Measurements from ENCODE around the gene TEX264.

Gene TEX264

DNA sequence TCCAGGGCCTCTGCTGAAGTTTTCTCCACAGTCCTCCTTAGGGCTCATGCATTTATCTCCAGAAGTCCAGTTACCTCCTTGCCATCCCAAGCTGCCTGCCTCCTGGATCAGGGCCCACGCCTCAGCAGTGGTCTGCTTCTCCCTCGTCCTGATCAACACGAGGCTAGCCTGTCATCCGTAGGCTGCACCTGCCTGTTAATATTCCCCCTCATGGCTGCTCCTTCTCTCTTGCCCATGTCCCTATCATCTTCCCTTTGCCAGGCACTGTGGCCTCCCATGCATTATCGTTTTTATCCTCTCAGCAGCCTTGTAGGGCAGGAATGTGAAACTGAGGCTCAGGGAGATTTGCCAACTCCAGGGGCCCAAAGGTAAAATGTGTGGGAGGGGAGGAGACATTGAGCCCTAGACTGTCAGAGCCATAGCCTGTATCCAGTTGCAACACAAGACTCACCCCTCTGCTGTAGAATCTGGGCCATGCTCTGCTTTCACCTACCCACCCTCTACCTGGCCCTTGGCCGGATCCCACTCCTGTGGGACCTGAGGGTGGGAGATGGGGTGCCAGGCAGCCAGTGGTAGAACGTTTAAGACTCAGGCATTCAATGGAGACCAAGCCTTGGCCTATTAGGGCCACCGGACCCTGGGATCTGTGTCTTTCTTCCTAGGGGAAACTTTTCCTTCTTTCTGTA lies 40.4 kb downstream of the TEX264 start:
- H3K27ac ChIP-seq (ENCODE audit: low read length): no peak overlapping the region
- H3K4me3 ChIP-seq (ENCODE audit: low read length): no peak overlapping the region
- H3K27me3 ChIP-seq (ENCODE audit: insufficient read depth, low read length): peaks cover 25% of the 10 kb centered on the region
- no peaks in the 10 kb centered on the region for H3K4me1 ChIP-seq (ENCODE audit: insufficient read depth, low read length)
- no peak overlapping the region for H3K9ac ChIP-seq (ENCODE audit: low read depth, low read length)
- H3K36me3 ChIP-seq (ENCODE audit: insufficient read depth, low read depth, low read length): no peaks in the 10 kb centered on the region
- no peaks in the 10 kb centered on the region for H3K9me3 ChIP-seq (ENCODE audit: insufficient read depth, low read depth, low read length)

- no peaks in the 10 kb centered on the region for H3K4me1 ChIP-seq (ENCODE audit: insufficient read depth, low read length)
- H3K27me3 ChIP-seq (ENCODE audit: insufficient read depth, low read length): peaks cover 24% of the 10 kb centered on the region
- H3K27ac ChIP-seq (ENCODE audit: low read length): no peak overlapping the region
- no peak overlapping the region for H3K4me3 ChIP-seq (ENCODE audit: low read length)
- no peaks in the 10 kb centered on the region for H3K36me3 ChIP-seq (ENCODE audit: insufficient read depth, low read depth, low read length)
- no peaks in the 10 kb centered on the region for H3K9me3 ChIP-seq (ENCODE audit: insufficient read depth, low read depth, low read length)
- no peak overlapping the region for H3K9ac ChIP-seq (ENCODE audit: low read depth, low read length)
Measured at GRCh38 chr3:51712038-51712420, 41.0 kb downstream of the TEX264 start.

DNA sequence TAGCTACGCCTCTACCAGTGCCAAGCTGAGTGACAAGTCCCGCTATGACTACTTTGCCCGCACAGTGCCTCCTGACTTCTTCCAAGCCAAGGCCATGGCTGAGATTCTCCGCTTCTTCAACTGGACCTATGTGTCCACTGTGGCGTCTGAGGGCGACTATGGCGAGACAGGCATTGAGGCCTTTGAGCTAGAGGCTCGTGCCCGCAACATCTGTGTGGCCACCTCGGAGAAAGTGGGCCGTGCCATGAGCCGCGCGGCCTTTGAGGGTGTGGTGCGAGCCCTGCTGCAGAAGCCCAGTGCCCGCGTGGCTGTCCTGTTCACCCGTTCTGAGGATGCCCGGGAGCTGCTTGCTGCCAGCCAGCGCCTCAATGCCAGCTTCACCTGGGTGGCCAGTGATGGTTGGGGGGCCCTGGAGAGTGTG lies 41.5 kb downstream of the TEX264 start:
- Histone ChIP-seq H3K4me3 (ENCODE audit: low read length) (no peak overlapping the region), H3K27ac (ENCODE audit: low read length) (no peak overlapping the region), H3K9me3 (ENCODE audit: insufficient read depth, low read depth, low read length) (no peaks in the 10 kb centered on the region), H3K4me1 (ENCODE audit: insufficient read depth, low read length) (no peaks in the 10 kb centered on the region), H3K36me3 (ENCODE audit: insufficient read depth, low read depth, low read length) (no peaks in the 10 kb centered on the region), H3K27me3 (ENCODE audit: insufficient read depth, low read length) (peaks cover 19% of the 10 kb centered on the region), H3K9ac (ENCODE audit: low read depth, low read length) (no peak overlapping the region)

DNA sequence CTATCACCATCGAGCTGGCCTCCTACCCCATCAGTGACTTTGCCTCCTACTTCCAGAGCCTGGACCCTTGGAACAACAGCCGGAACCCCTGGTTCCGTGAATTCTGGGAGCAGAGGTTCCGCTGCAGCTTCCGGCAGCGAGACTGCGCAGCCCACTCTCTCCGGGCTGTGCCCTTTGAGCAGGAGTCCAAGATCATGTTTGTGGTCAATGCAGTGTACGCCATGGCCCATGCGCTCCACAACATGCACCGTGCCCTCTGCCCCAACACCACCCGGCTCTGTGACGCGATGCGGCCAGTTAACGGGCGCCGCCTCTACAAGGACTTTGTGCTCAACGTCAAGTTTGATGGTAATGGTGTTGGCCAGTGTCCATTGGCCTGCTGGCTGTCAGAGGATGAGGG lies 41.9 kb downstream of the TEX264 start:
- no peaks in the 10 kb centered on the region for H3K4me1 ChIP-seq (ENCODE audit: insufficient read depth, low read length)
- H3K36me3 ChIP-seq (ENCODE audit: insufficient read depth, low read depth, low read length): no peaks in the 10 kb centered on the region
- H3K9me3 ChIP-seq (ENCODE audit: insufficient read depth, low read depth, low read length): no peaks in the 10 kb centered on the region
- no peak overlapping the region for H3K9ac ChIP-seq (ENCODE audit: low read depth, low read length)
- no peak overlapping the region for H3K27ac ChIP-seq (ENCODE audit: low read length)
- peaks cover 15% of the 10 kb centered on the region for H3K27me3 ChIP-seq (ENCODE audit: insufficient read depth, low read length)
- no peak overlapping the region for H3K4me3 ChIP-seq (ENCODE audit: low read length)

- Histone ChIP-seq H3K4me1 (ENCODE audit: insufficient read depth, low read length) (peaks cover 2% of the 10 kb centered on the region; the same call in 1 of the 2 replicates), H3K36me3 (ENCODE audit: insufficient read depth, low read depth, low read length) (no peaks in the 10 kb centered on the region), H3K4me3 (ENCODE audit: low read length) (no peak overlapping the region), H3K27me3 (ENCODE audit: insufficient read depth, low read length) (no peaks in the 10 kb centered on the region), H3K9me3 (ENCODE audit: insufficient read depth, low read depth, low read length) (no peaks in the 10 kb centered on the region), H3K9ac (ENCODE audit: low read depth, low read length) (no peak overlapping the region), H3K27ac (ENCODE audit: low read length) (no peak overlapping the region)
Measured at GRCh38 chr3:51715231-51715976, 44.4 kb downstream of the TEX264 start.

DNA sequence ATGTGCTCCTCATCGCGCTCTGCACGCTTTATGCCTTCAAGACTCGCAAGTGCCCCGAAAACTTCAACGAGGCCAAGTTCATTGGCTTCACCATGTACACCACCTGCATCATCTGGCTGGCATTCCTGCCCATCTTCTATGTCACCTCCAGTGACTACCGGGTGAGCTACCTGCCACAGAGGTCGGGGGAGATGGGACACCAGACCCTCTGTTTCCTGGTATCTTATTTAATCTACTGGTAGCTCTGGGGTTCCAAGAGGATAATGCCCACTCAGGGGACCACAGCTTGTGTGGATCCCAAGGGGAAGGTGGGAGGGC lies 44.9 kb downstream of the TEX264 start:
- Histone ChIP-seq H3K9ac (ENCODE audit: low read depth, low read length) (no peak overlapping the region), H3K4me3 (ENCODE audit: low read length) (no peak overlapping the region), H3K9me3 (ENCODE audit: insufficient read depth, low read depth, low read length) (no peaks in the 10 kb centered on the region), H3K27ac (ENCODE audit: low read length) (no peak overlapping the region), H3K36me3 (ENCODE audit: insufficient read depth, low read depth, low read length) (no peaks in the 10 kb centered on the region), H3K4me1 (ENCODE audit: insufficient read depth, low read length) (peaks cover 2% of the 10 kb centered on the region; the same call in 1 of the 2 replicates), H3K27me3 (ENCODE audit: insufficient read depth, low read length) (no peaks in the 10 kb centered on the region)

GRCh38 chr3:51716805-51717204 lies 45.8 kb downstream of the TEX264 start:
- Histone ChIP-seq H3K27ac (ENCODE audit: low read length) (no peak overlapping the region), H3K36me3 (ENCODE audit: insufficient read depth, low read depth, low read length) (no peaks in the 10 kb centered on the region), H3K9me3 (ENCODE audit: insufficient read depth, low read depth, low read length) (no peaks in the 10 kb centered on the region), H3K9ac (ENCODE audit: low read depth, low read length) (no peak overlapping the region), H3K4me1 (ENCODE audit: insufficient read depth, low read length) (peaks cover 2% of the 10 kb centered on the region; the same call in 1 of the 2 replicates), H3K27me3 (ENCODE audit: insufficient read depth, low read length) (no peaks in the 10 kb centered on the region), H3K4me3 (ENCODE audit: low read length) (no peak overlapping the region)

- Histone ChIP-seq H3K4me1 (ENCODE audit: insufficient read depth, low read length) (peaks cover 2% of the 10 kb centered on the region; the same call in 1 of the 2 replicates), H3K36me3 (ENCODE audit: insufficient read depth, low read depth, low read length) (no peaks in the 10 kb centered on the region), H3K27me3 (ENCODE audit: insufficient read depth, low read length) (no peaks in the 10 kb centered on the region), H3K4me3 (ENCODE audit: low read length) (no peak overlapping the region), H3K9ac (ENCODE audit: low read depth, low read length) (no peak overlapping the region), H3K27ac (ENCODE audit: low read length) (no peak overlapping the region), H3K9me3 (ENCODE audit: insufficient read depth, low read depth, low read length) (no peaks in the 10 kb centered on the region)
Measured at GRCh38 chr3:51717446-51717845, 46.4 kb downstream of the TEX264 start.

DNA sequence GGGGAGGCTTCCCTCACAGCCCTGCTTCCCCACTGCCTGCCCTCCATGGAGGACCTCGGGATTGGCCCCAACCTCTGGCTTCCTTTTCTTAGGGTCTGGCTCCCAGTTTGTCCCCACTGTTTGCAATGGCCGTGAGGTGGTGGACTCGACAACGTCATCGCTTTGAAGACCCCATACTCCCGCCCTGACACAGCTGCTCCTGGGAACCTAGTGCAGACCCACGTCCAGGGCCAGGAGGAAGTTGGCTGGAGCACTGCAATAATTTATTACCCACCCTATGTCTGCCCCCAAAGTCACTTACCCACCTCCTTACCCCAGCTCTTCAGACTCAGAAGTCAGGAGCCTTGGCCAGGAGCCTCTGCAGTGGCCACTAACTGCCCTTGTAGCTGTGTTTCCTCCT lies 46.9 kb downstream of the TEX264 start:
- Histone ChIP-seq H3K4me1 (ENCODE audit: insufficient read depth, low read length) (peaks cover 2% of the 10 kb centered on the region; the same call in 1 of the 2 replicates), H3K27ac (ENCODE audit: low read length) (no peak overlapping the region), H3K36me3 (ENCODE audit: insufficient read depth, low read depth, low read length) (no peaks in the 10 kb centered on the region), H3K27me3 (ENCODE audit: insufficient read depth, low read length) (no peaks in the 10 kb centered on the region), H3K4me3 (ENCODE audit: low read length) (no peak overlapping the region), H3K9ac (ENCODE audit: low read depth, low read length) (no peak overlapping the region), H3K9me3 (ENCODE audit: insufficient read depth, low read depth, low read length) (no peaks in the 10 kb centered on the region)

- H3K27ac ChIP-seq (ENCODE audit: low read length): no peak overlapping the region
- no peaks in the 10 kb centered on the region for H3K36me3 ChIP-seq (ENCODE audit: insufficient read depth, low read depth, low read length)
- no peaks in the 10 kb centered on the region for H3K27me3 ChIP-seq (ENCODE audit: insufficient read depth, low read length)
- no peak overlapping the region for H3K9ac ChIP-seq (ENCODE audit: low read depth, low read length)
- peaks cover 2% of the 10 kb centered on the region; the same call in 1 of the 2 replicates for H3K4me1 ChIP-seq (ENCODE audit: insufficient read depth, low read length)
- H3K4me3 ChIP-seq (ENCODE audit: low read length): no peak overlapping the region
- H3K9me3 ChIP-seq (ENCODE audit: insufficient read depth, low read depth, low read length): no peaks in the 10 kb centered on the region
Measured at GRCh38 chr3:51718547-51719409, 47.7 kb downstream of the TEX264 start.

- Histone ChIP-seq H3K4me3 (ENCODE audit: low read length) (no peak overlapping the region), H3K36me3 (ENCODE audit: insufficient read depth, low read depth, low read length) (no peaks in the 10 kb centered on the region), H3K27me3 (ENCODE audit: insufficient read depth, low read length) (no peaks in the 10 kb centered on the region), H3K9ac (ENCODE audit: low read depth, low read length) (no peak overlapping the region), H3K27ac (ENCODE audit: low read length) (no peak overlapping the region), H3K4me1 (ENCODE audit: insufficient read depth, low read length) (peaks cover 2% of the 10 kb centered on the region; the same call in 1 of the 2 replicates), H3K9me3 (ENCODE audit: insufficient read depth, low read depth, low read length) (no peaks in the 10 kb centered on the region)
Measured at GRCh38 chr3:51719410-51720025, 48.5 kb downstream of the TEX264 start.
